Mesenchymal stem cell (in vitro differentiated cells and primary cell): ENCODE measurements around the gene ZNF24.
A peak's percentile ranks its signal among the peaks of the same experiment; 100 is the strongest.

Source experiments
- DNase-seq: peaks from one replicate; pipeline ENCODE4 v3.0.0-alpha.2; 2013
- H2AFZ ChIP-seq: one replicate; pipeline ENCODE4 v1.6.1; 2013; ENCODE audit warnings: low read depth, mild to moderate bottlenecking, control low read depth, inconsistent platforms, low read length, moderate library complexity
- H2AK5ac ChIP-seq: 2 replicates; pipeline ENCODE4 v1.6.1; 2013; ENCODE audit warnings: low read length, moderate library complexity, mild to moderate bottlenecking, inconsistent platforms; ENCODE audit not compliant: severe bottlenecking
- H2BK120ac ChIP-seq: one replicate; pipeline ENCODE4 v1.6.1; 2013; ENCODE audit warnings: low read depth, mild to moderate bottlenecking, inconsistent platforms, low read length, moderate library complexity
- H2BK12ac ChIP-seq, 2 experiments: one replicate each; pipeline ENCODE4 v1.6.1; 2013; ENCODE audit warnings: inconsistent platforms in 2 of 2, low read length in 2 of 2, mild to moderate bottlenecking in 2 of 2, moderate library complexity in 2 of 2, control low read depth in 1 of 2
- H2BK15ac ChIP-seq: one replicate; pipeline ENCODE4 v1.6.1; 2013; ENCODE audit warnings: mild to moderate bottlenecking, low read depth, inconsistent platforms; ENCODE audit not compliant: poor library complexity, severe bottlenecking
- H2BK5ac ChIP-seq: 2 replicates; pipeline ENCODE4 v1.6.1; 2013; ENCODE audit warnings: low read depth, mild to moderate bottlenecking, low read length, control low read depth, inconsistent platforms; ENCODE audit not compliant: poor library complexity, severe bottlenecking
- H3K14ac ChIP-seq, 2 experiments: one replicate each; pipeline ENCODE4 v1.6.1; 2013; ENCODE audit warnings: inconsistent platforms in 2 of 2, low read length in 2 of 2, control low read depth in 1 of 2, mild to moderate bottlenecking in 1 of 2, moderate library complexity in 1 of 2
- H3K18ac ChIP-seq, 2 experiments: one replicate each; pipeline ENCODE4 v1.6.1; 2013; ENCODE audit warnings: inconsistent platforms in 2 of 2, low read length in 2 of 2, control low read depth in 1 of 2, low read depth in 1 of 2, mild to moderate bottlenecking in 1 of 2
- H3K23ac ChIP-seq, 2 experiments: one replicate each; pipeline ENCODE4 v1.6.1; 2013; ENCODE audit warnings: inconsistent platforms in 2 of 2, low read length in 2 of 2, mild to moderate bottlenecking in 2 of 2, moderate library complexity in 2 of 2, control low read depth in 1 of 2
- H3K27ac ChIP-seq: 2 replicates; pipeline ENCODE4 v1.5.1; 2013; ENCODE audit warnings: mild to moderate bottlenecking, moderate library complexity, low read length, control low read depth, inconsistent platforms; ENCODE audit not compliant: poor library complexity, severe bottlenecking
- H3K27me3 ChIP-seq, 2 experiments: 2 replicates each; pipeline versions ENCODE4 v1.6.1 to v1.7.0; 2013; ENCODE audit warnings: low read length in 2 of 2, mild to moderate bottlenecking in 2 of 2, moderate library complexity in 2 of 2, control low read depth in 1 of 2, inconsistent platforms in 1 of 2; ENCODE audit not compliant: control insufficient read depth in 1 of 2, insufficient read depth in 1 of 2
- H3K36me3 ChIP-seq, 2 experiments: 2 replicates each; pipeline versions ENCODE4 v1.6.1 to v1.7.0; 2013; ENCODE audit warnings: low read length in 2 of 2, control low read depth in 1 of 2, inconsistent platforms in 1 of 2, low read depth in 1 of 2, mild to moderate bottlenecking in 1 of 2; ENCODE audit not compliant: insufficient read depth in 2 of 2, control insufficient read depth in 1 of 2
- H3K4ac ChIP-seq, 2 experiments: one replicate each; pipeline ENCODE4 v1.6.1; 2013; ENCODE audit warnings: inconsistent platforms in 2 of 2, low read length in 2 of 2, mild to moderate bottlenecking in 2 of 2, moderate library complexity in 2 of 2, control low read depth in 1 of 2, low read depth in 1 of 2
- H3K4me1 ChIP-seq: 2 replicates; pipeline ENCODE4 v1.6.1; 2013; ENCODE audit warnings: low read depth, low read length, control low read depth; ENCODE audit not compliant: control insufficient read depth, insufficient read depth
- H3K4me2 ChIP-seq: 2 replicates; pipeline ENCODE4 v1.6.1; 2013; ENCODE audit warnings: low read length, mild to moderate bottlenecking, inconsistent platforms; ENCODE audit not compliant: poor library complexity, severe bottlenecking
- H3K4me3 ChIP-seq, 2 experiments: 2 replicates each; pipeline versions ENCODE4 v1.5.1 to v1.7.0; 2013; ENCODE audit warnings: low read length in 2 of 2, mild to moderate bottlenecking in 2 of 2, control low read depth in 1 of 2, low read depth in 1 of 2; ENCODE audit not compliant: insufficient read depth in 1 of 2
- H3K79me1 ChIP-seq: replicated peaks from 2 replicates; pipeline ENCODE4 v1.6.1; 2013; ENCODE audit warnings: mild to moderate bottlenecking, control low read depth, low read length, inconsistent platforms; ENCODE audit not compliant: poor library complexity, severe bottlenecking
- H3K9ac ChIP-seq: 2 replicates; pipeline ENCODE4 v1.7.0; 2013; ENCODE audit warnings: mild to moderate bottlenecking, low read length, moderate library complexity
- H3K9me3 ChIP-seq: 2 replicates; pipeline ENCODE4 v1.7.0; 2013; ENCODE audit warnings: mild to moderate bottlenecking, low read length; ENCODE audit not compliant: control insufficient read depth
- H4K8ac ChIP-seq: one replicate; pipeline ENCODE4 v1.6.1; 2013; ENCODE audit warnings: inconsistent platforms, mild to moderate bottlenecking, low read length, moderate library complexity
- H4K91ac ChIP-seq: one replicate; pipeline ENCODE4 v1.6.1; 2013; ENCODE audit warnings: mild to moderate bottlenecking, low read length, inconsistent platforms
- WGBS: methylation state at CpG from one replicate; pipeline ENCODE4 v1.1.7; 2013; ENCODE audit warnings: mixed read lengths; 5-methylcytosine and 5-hydroxymethylcytosine counted together

The ZNF24 gene

GRCh38 chr18:35352778-35353177, 8.6 kb upstream of the ZNF24 start:
- no peak overlapping the region for H4K91ac ChIP-seq
- H3K23ac ChIP-seq: no peak overlapping the region
- no peak overlapping the region for H3K4ac ChIP-seq
- no peak overlapping the region for H2AK5ac ChIP-seq
- H3K27me3 ChIP-seq: no peaks in the 10 kb centered on the region
- no peak overlapping the region for H4K8ac ChIP-seq
- H3K9me3 ChIP-seq: peaks cover 7% of the 10 kb centered on the region
- H3K4me1 ChIP-seq: no peaks in the 10 kb centered on the region
- H3K36me3 ChIP-seq: no peaks in the 10 kb centered on the region
- H2BK15ac ChIP-seq: no peak overlapping the region
- H2BK120ac ChIP-seq: no peak overlapping the region
- no peak overlapping the region for H3K9ac ChIP-seq
- no peak overlapping the region for H2AFZ ChIP-seq
- no peak overlapping the region for H3K27ac ChIP-seq
- H3K4me2 ChIP-seq: no peak overlapping the region
- H3K4me3 ChIP-seq: no peak overlapping the region
- H2BK5ac ChIP-seq: no peak overlapping the region
- no peak overlapping the region for H2BK12ac ChIP-seq
- no peaks in the 10 kb centered on the region for H3K79me1 ChIP-seq
- H3K14ac ChIP-seq: no peak overlapping the region
- no peak overlapping the region for H3K18ac ChIP-seq
- no peak for DNase-seq

DNA sequence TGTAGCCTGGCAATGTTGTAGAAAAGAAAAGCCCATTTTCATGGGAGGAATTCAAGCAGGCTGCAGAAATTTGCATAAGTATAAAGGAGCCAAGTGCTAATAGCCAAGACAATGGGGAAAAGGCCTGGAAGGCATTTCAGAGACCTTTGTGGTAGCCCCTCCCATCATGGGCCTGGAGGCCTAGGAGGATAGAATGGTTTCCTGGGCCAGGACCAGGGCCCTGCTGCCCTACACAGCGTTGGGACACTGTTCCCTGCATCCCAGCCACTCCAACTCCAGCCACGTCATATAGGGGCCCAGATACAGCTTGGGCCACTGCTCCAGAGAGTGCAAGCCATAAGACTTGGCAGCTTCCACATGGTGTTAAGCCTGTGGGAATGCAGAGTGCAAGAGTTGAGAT, 8.1 kb upstream of the ZNF24 start:
- H3K18ac ChIP-seq: no peak overlapping the region
- H3K27me3 ChIP-seq: no peaks in the 10 kb centered on the region
- DNase-seq: no peak
- no peak overlapping the region for H2BK15ac ChIP-seq
- H3K14ac ChIP-seq: no peak overlapping the region
- H3K9ac ChIP-seq: no peak overlapping the region
- no peak overlapping the region for H3K27ac ChIP-seq
- H2AK5ac ChIP-seq: no peak overlapping the region
- H3K36me3 ChIP-seq: no peaks in the 10 kb centered on the region
- H3K9me3 ChIP-seq: peaks cover 7% of the 10 kb centered on the region
- no peak overlapping the region for H3K23ac ChIP-seq
- H3K4me3 ChIP-seq: no peak overlapping the region
- no peak overlapping the region for H2AFZ ChIP-seq
- H3K4me1 ChIP-seq: no peaks in the 10 kb centered on the region
- H2BK5ac ChIP-seq: no peak overlapping the region
- WGBS: 60% methylated on average over 2 of the region's 2 CpGs
- H2BK120ac ChIP-seq: no peak overlapping the region
- H2BK12ac ChIP-seq: no peak overlapping the region
- H3K79me1 ChIP-seq: no peaks in the 10 kb centered on the region
- H4K8ac ChIP-seq: no peak overlapping the region
- no peak overlapping the region for H4K91ac ChIP-seq
- no peak overlapping the region for H3K4ac ChIP-seq
- no peak overlapping the region for H3K4me2 ChIP-seq

- H2AFZ ChIP-seq: no peak overlapping the region
- H3K4me3 ChIP-seq: no peak overlapping the region
- no peaks in the 10 kb centered on the region for H3K79me1 ChIP-seq
- H3K9me3 ChIP-seq: peaks cover 7% of the 10 kb centered on the region
- no peak overlapping the region for H4K8ac ChIP-seq
- H3K23ac ChIP-seq: no peak overlapping the region
- H4K91ac ChIP-seq: no peak overlapping the region
- no peak overlapping the region for H3K4ac ChIP-seq
- no peak overlapping the region for H2BK15ac ChIP-seq
- WGBS: 93% methylated on average over 2 of the region's 3 CpGs
- no peak overlapping the region for H3K27ac ChIP-seq
- H2BK12ac ChIP-seq: no peak overlapping the region
- no peak overlapping the region for H2BK120ac ChIP-seq
- H3K4me1 ChIP-seq: peaks cover 2% of the 10 kb centered on the region
- no peaks in the 10 kb centered on the region for H3K27me3 ChIP-seq
- H3K36me3 ChIP-seq: no peaks in the 10 kb centered on the region
- H3K9ac ChIP-seq: no peak overlapping the region
- no peak overlapping the region for H3K18ac ChIP-seq
- H3K14ac ChIP-seq: no peak overlapping the region
- no peak overlapping the region for H3K4me2 ChIP-seq
- no peak overlapping the region for H2BK5ac ChIP-seq
- DNase-seq: no peak
- H2AK5ac ChIP-seq: no peak overlapping the region
Observed at GRCh38 chr18:35348001-35348400, 3.8 kb upstream of the ZNF24 start.

GRCh38 chr18:35345950-35346349, 1.7 kb upstream of the ZNF24 start:
- no peak for DNase-seq
- Histone ChIP-seq H3K4me1 (peaks cover 2% of the 10 kb centered on the region), H3K9ac (peak overlapping the region; percentile 100), H3K4me2 (no peak overlapping the region), H3K4me3 (peak overlapping the region in 1 of 2 experiments; percentile 92), H2BK15ac (no peak overlapping the region), H2BK120ac (no peak overlapping the region), H3K9me3 (no peaks in the 10 kb centered on the region), H3K23ac (no peak overlapping the region), H2AK5ac (no peak overlapping the region), H3K18ac (no peak overlapping the region), H3K4ac (no peak overlapping the region), H2AFZ (no peak overlapping the region), H3K14ac (no peak overlapping the region), H3K79me1 (no peaks in the 10 kb centered on the region), H4K91ac (no peak overlapping the region), H2BK12ac (no peak overlapping the region), H3K36me3 (peaks cover 0 to 12% of the 10 kb centered on the region in 2 experiments), H3K27ac (peak overlapping the region; percentile 1), H3K27me3 (no peaks in the 10 kb centered on the region), H2BK5ac (no peak overlapping the region), H4K8ac (no peak overlapping the region)
- WGBS: 100% methylated on average over 1 of the region's 1 CpG
